Right ventricle myocardium superior (tissue), 1 donor: ENCODE measurements around the gene ASCC1. TPM values are rescaled to one million over a fixed set of nuclear protein-coding genes. Genes with fewer than 3 reads are reported as not detected.
"Not testable (repeated sequence)": the region's sequence is repeated elsewhere in the genome, so short reads cannot be mapped to it uniquely, and the experiment has no call there.

Experiments
- ATAC-seq: fragments of 200-7000 bp; cut with Tn5 transposase; one replicate; pipeline ENCODE4 v1.9.1; 2020; ENCODE audit warnings: mild to moderate bottlenecking; ENCODE audit not compliant: poor library complexity
- DNase-seq: peaks from one replicate; pipeline ENCODE4 v3.0.0-alpha.2; 2020
- intact Hi-C: fragments of 100-400 bp; cut with DNase I; formaldehyde crosslinking; loops from one replicate; pipeline ENCODE4 v1.11.2; 2022
- total RNA-seq: library from RNA; stranded (reverse); fragmentation: NEBNext Ultra II Directional; extraction: Animal tissue kit (Norgen Biotek cat#: 25700); gene quantifications from one replicate; pipeline ENCODE4 v1.2.1, GENCODE V29; 2021
- donor health status: DM: no; HTN: yes; CAD: no; lungs with severe emphysema.

Gene ASCC1
- total RNA-seq, 1 donor from 2014 or later: 32.0 TPM

DNA sequence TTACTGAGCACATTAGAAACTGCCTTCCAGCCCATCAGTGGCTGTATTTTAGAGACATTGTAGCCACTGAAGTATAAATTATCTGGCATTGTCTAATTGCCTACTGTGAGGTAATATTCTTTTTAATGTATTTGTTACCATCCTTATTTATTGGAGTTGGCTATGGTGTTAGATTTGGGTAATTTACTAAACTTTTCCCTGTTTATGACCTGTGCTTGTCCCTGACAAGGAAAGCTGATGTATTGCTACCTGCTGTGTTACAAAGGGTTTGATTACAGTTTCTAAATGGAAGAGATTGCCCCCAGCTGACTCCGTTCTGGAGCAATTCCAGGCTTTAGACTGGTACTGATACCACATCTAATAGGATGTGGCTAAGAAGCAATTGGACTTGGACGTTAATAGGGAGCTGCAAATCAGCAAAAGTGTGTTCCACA, 12.3 kb upstream of the ASCC1 start:
- DNase-seq (no peak), ATAC-seq (no peak)
- intact Hi-C loops: no loop called here

DNA sequence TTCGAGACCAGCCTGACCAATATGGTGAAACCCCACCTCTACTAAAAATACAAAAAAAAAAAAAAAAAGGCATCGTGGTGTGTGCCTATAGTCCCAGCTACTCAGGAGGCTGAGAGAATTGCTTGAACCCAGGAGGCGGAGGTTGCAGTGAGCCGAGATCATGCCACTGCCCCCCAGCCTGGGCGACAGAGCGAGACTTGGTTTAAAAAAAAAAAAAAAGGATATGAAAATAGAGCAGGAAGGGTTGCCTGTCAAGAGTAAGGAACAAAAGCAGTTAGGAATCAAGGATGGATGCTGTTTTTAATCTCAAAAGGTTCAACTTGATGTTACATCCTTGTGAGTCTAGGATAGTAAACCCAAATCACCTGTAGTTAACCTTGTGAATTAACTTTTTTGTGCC, 11.8 kb upstream of the ASCC1 start:
- ATAC-seq (no peak), DNase-seq (no peak)
- intact Hi-C loops: no loop called here

DNA sequence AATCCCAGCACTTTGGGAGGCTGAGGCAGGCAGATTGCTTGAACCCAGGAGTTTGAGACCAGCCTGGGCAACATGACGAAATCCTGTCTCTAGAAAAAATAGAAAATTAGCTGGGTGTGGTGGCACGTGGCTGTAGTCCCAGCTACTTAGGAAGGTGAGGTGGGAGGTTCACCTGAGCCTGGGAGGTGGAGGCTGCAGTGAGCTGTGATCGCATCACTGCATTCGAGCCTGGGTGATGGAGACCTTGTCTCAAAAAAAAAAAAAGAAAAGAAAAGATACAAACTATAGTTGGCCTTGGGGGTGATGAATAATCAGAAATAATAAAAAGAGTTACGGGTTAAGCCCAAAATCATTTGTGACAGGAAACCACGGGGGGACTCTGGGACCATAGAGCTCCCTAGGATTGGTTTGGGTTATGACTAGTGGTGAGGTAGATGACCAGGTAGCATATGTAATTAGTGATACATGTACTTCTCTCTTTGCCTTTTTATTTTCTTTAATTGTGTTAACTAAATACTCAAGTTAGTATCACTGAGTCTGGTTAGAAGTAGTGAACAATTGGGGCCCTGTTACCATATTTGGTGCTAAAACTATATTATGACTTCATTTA, 10.4 kb upstream of the ASCC1 start:
- no peak for DNase-seq
- intact Hi-C loops: no loop called here
- ATAC-seq: no peak

DNA sequence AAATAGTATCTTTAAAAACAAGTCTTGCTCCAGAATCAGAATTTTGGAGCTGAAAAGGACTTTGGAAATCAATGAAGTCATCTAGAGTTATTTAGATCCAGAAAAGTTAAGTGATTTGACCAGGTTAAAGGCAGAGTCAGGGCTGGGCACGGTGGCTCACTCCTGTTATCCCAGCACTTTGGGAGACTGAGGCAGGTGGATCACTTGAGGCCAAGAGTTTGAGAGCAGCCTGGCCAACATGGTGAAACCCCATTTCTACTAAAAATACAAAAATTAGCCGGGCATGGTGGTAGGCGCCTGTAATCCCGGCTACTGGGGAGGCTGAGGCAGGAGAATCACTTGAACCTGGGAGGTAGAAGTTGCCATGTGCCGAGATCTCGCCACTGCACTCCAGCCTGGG, 8.1 kb upstream of the ASCC1 start:
- intact Hi-C loops, DNase-seq, ATAC-seq: not testable (repeated sequence)

DNA sequence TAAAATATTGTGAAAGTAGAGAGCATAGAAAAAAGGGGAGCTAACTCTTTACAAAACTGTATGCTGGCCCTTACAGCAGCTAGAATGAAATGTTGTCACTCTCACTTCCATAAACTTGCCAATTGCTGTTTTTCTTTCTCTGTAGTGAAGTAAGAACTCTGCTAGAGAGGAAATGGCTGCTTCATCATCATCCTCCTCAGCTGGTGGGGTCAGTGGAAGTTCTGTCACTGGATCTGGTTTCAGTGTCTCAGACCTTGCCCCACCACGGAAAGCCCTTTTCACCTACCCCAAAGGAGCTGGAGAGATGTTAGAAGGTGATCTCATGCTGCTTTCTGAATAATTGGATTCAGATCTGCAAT, 7.6 kb upstream of the ASCC1 start:
- DNase-seq (no peak), ATAC-seq (peak; percentile 21)
- intact Hi-C loops: no loop called here

DNA sequence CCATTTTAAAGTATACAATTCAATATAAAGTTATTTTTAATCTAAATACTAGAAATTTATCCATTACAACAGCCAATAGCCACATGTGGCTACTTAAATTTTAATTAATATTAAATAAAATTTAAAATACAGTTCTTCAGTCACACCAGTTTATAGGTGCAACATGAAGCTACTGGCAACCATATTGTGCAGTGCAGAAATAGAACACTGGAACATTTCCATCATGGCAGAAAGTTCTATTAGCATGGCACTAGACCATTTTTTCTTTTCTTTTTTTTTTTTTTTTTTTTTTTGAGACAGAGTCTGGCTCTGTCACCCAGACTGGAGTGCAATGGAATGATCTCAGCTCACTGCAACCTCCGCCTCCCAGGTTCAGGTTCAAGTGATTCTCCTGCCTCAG, 5.2 kb upstream of the ASCC1 start:
- ATAC-seq: no peak
- intact Hi-C loops: no loop called here

DNA sequence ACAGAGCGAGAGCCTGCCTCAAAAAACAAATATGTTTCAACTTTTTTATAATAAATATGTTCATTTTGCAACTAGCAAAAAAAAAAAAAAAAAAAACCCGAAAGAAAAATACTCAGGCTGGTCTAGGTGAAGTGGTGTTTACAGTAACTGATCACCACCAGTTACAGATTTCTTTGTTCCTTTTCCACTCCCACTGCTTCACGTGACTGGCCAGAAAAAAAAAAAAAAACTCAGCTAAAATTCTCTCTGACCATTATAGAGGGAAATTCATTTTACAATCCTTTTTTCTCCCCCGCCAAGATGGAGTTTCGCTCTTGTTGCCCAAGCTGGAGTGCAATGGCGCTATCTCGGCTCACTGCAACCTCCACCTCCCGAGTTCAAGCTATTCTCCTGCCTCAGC, 4.6 kb upstream of the ASCC1 start:
- no peak for ATAC-seq
- intact Hi-C loops: no loop called here
- no peak for DNase-seq

More for the DNA sequence above, 5.2 kb upstream of the ASCC1 start:
- no peak for DNase-seq

DNA sequence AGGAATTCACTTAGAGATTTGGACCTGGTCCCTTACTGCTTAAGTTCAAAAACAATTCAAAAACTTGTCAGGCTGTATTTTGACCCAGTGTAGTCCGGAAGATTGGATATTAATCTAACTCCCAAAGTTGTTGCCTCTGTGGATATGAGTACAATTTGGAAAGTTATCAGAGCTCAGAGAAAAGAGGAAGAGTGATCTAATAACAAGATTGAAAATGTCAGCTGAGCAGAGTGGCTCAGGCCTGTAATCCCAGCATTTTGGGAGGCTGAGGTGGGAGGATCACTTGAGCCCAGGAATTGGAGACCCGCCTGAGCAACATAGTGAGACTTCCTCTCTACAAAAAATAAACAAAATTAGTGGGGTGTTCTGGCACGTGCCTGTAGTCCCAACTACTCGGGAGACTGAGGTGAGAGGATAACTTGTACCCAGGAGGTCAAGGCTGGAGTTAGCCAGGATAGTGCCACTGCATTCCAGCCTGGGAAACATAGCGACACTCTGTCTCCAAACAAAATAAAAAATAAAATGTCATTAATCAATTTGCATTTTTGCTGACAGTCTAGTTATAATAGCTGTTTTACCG, 3.2 kb upstream of the ASCC1 start:
- no peak for ATAC-seq
- DNase-seq: no peak
- intact Hi-C loops: loop anchor here (5.0 kb wide), 1 partner anchor 167 kb away; no protein-coding TSS in a partner anchor

DNA sequence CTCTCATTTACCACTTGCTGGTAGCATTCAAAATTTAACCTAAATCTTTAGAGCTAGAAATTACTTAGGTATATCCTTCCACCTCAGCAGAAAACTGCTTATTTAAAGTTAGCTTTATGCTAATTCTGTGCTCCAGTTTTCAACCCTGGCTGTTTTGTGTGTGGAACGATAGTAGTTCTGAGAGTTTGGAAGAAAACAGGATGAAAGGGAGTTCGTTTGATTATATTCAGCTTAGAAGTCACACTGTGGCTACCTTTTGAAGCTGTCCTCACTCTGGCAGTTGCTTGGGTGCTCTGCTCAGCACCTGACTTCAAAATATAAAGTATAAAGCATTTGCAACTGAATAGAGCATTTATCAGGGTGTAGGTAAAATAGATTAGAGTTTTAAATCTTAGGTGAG, 2.6 kb upstream of the ASCC1 start:
- intact Hi-C loops: loop anchor here (5.0 kb wide), 1 partner anchor 166 kb away; no protein-coding TSS in a partner anchor
- DNase-seq (no peak), ATAC-seq (no peak)

DNA sequence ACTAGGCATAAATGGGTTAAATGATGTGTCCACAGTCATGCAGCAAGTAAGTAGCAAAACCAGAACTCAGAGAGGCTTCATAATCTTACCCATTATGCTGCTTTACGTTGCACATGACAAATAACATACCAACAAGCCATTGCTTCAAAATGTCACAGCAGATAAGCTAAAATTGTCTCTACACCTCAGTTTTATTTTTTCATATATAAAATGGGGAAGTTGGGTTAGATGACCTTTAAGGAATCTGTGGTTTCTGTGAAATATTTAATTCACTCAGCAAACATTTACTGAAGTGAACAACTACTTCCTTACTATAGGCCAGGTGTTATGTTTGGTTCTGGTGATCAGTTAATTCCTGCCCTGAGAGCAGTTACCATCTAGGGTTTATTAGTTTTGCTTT, 2.2 kb upstream of the ASCC1 start:
- intact Hi-C loops: loop anchor here (5.0 kb wide), 1 partner anchor 166 kb away; no protein-coding TSS in a partner anchor
- no peak for DNase-seq
- no peak for ATAC-seq

DNA sequence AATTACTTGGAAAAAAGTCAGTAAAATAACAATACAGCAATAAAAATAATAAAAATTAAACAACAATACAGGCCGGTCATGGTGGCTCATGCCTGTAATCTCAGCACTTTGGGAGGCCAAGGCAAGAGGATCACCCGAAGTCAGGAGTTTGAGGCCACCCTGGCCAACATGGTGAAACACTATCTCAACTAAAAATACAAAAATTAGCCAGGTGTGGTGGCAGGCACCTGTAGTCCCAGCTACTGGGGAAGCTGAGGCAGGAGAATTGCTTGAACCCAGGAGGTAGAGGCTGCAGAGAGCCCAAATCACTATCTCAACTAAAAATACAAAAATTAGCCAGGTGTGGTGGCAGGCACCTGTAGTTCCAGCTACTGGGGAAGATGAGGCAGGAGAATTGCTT, 4.2 kb downstream of the ASCC1 start:
- DNase-seq, intact Hi-C loops, ATAC-seq: not testable (repeated sequence)

DNA sequence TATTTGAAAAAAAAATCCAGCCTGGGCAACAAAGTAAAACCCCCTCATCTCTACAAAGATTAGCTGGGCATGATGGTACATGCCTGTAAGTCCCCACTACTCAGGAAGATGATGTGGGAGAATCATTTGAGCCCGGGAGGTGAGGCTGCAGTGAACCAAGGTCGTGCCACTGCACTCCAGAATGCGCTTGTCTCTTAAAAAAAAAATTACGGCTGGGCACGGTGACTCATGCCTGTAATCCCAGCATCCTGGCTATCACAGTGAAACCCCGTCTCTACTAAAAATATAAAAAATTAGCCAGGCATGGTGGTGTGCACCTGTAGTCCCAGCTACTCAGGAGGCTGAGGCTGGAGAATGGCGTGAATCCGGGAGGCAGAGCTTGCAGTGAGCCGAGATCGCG, 4.7 kb downstream of the ASCC1 start:
- ATAC-seq, DNase-seq, intact Hi-C loops: not testable (repeated sequence)

DNA sequence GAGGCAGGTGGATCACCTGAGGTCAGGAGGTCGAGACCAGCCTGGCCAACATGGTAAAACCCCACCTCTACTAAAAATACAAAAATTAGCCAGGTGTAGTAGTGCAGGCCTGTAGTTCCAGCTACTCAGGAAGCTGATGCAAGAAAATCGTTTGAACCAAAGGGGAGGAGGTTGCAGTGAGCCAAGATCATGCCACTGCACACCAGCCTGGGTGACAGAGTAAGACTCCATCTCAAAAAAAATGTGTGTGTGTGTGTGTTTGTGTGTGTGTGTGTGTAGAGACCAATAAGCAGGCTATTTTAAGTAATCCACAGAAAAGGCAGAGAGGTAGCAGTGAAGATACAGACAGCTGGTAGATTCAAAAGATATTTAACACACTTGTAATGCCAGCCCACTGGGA, 7.5 kb downstream of the ASCC1 start:
- not testable (repeated sequence) for ATAC-seq, DNase-seq
- intact Hi-C loops: loop anchor here (10.0 kb wide), 1 partner anchor 74 kb away; no protein-coding TSS in a partner anchor

DNA sequence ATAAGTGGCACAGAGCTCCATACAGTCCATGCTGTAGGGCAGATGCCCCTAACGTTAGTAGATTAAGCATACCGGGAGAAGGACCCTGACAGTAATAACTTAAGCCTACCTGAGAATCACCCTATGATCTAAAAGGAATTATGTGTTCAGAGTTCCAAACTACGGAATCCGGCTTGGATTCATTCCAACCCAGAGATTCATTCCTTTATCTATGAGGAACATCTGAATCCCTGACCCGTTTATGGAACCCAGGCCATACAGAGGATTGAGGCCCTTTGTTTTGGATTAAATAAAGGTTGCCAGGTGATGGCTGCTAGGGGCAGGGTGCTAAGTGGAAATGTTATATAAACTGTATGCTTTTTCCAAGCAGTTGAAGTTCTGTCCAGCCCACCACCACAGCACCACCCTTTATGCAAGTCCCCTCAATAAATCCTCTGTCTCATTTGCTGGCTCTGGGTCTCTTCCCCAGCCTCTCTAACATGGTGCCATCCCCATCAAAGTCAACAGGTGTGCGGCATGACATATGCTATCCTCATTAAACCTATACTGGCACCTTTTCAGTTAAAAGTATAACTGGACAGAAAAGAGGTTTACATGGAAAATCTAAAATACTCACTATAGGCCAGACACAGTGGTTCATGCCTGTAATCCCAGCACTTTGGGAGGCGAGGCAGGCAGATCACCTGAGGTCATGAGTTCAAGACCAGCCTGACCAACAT, 9.4 kb downstream of the ASCC1 start:
- intact Hi-C loops: loop anchor here (10.0 kb wide), 1 partner anchor 72 kb away; no protein-coding TSS in a partner anchor
- ATAC-seq (no peak), DNase-seq (no peak)

DNA sequence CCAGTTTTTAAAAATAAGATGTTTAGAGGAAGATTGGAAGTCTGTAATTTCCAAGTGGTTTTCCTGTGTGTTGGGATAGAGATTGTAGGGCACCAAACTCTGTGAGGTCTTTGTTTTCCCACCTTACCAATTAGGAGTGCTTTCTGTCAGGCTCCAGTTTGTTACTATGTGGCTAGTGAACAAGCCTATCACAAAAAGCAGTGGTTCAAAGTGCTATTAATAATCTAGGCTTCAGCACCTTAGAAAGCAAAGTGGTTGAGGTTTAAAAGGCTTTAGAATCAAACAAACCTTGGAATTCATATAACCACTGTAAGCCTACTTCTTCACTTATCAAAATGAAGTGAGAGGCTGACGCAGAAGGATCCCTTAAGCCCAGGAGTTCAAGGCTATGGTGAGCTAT, 11.4 kb downstream of the ASCC1 start:
- ATAC-seq (no peak), DNase-seq (no peak)
- intact Hi-C loops: loop anchor here (10.0 kb wide), 1 partner anchor 70 kb away; no protein-coding TSS in a partner anchor

DNA sequence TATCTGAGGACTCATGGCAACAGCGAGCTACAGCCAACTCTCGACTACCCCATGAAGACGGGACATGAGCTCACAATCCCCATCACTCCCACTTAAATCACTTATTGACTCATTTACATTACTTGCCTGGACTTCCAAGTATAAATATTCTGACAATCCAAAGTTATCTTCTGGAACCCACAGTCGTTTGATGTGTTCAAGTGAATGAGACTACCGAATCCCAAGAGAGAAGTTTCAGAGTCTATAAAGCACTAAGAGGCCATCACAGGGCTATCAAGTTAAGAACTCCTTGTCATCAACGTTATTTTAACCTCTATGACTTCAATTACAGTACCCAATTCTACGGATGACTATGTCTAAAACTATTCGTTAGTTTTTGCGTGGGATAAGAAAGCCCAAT, 11.8 kb downstream of the ASCC1 start:
- no peak for DNase-seq
- intact Hi-C loops: loop anchor here (10.0 kb wide), 1 partner anchor 69 kb away; no protein-coding TSS in a partner anchor
- no peak for ATAC-seq

DNA sequence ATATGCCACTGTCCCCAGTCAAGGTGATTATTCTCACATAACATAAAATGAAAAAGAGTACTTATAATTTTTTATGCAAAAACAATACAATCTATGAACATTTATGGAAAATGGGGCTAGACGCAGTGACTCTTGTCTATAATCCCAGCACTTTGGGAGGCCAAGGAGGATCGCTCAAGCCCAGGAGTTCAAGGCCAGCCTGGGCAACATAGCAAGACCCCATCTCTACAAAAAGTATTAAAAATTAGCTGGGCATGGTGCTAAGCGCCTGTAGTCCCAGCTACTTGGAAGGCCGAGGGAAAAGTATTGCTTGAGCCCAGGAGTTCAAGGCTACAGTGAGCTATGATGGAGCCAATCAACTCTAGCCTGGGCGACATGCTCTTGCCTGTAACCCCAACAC, 14.8 kb downstream of the ASCC1 start:
- intact Hi-C loops: loop anchor here (10.0 kb wide), 1 partner anchor 66 kb away; no protein-coding TSS in a partner anchor
- DNase-seq (no peak), ATAC-seq (no peak)

DNA sequence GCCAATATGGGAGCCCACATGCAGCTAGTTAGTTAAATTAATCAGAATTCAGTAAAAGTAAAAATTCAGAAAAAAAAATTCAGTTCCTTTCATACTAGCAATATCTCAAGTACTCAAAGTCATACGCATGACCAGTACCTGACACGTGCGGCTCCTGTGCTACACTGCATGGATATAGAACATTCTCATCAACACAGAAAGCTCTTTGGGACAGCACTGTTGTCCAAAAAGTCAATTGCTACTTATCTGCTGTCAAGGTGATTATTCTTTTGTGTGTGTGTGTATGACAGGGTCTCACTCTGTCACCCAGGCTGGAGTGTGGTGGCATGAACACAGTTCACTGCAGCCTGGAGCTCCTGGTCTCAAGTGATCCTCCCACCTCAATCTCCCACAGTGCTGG, 15.2 kb downstream of the ASCC1 start:
- ATAC-seq: peak; percentile 55
- DNase-seq: no peak
- intact Hi-C loops: loop anchor here (10.0 kb wide), 1 partner anchor 66 kb away; no protein-coding TSS in a partner anchor

DNA sequence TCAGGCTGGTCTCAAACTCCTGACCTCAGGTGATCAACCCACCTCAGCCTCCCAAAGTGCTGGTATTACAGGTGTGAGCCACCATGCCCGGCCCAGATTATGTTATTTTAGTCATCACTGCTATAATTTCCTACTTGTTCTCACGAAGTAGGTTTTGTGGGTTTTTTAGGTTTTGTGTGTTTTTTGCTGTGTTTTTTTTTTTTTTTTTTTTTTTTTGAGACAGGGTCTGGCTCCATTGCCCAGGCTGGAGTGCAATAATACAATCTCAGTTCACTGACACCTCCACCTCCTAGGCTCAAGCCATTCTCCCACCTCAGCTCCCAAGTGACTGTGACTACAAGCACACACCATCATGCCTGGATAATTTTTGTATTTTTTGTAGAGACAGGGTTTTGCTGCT, 21.1 kb downstream of the ASCC1 start:
- intact Hi-C loops: no loop called here
- DNase-seq (no peak), ATAC-seq (no peak)

DNA sequence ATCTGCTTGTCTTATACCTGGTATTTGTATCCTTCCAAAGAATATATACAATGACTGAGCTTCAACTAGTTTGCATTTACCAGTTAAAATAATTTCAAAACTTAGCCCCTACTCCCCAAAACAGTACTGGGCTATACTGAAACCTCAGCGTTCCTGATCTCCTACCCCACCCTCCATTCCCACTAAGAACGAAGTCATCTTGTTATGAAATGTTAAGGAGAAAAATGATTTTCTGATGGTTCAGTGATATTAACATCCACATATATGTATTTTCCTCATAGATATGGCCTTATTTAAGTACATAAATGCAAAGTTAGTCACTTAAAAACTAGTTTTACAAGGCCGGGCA, 29.1 kb downstream of the ASCC1 start:
- ATAC-seq: no peak
- DNase-seq: no peak
- intact Hi-C loops: no loop called here
